ENCODE data around the gene AUTS2. TPM values are rescaled to one million over a fixed set of nuclear protein-coding genes. Genes with fewer than 3 reads are reported as not detected.

The AUTS2 gene
- total and polyA plus RNA-seq, 7 experiments from 2014 or later, result 0.40 to 31.7 (median 4.2) TPM

GRCh38 chr7:69722843-69723242 lies 124.6 kb downstream of the AUTS2 start:
- no peaks in the 10 kb centered on the region for H3K27me3 ChIP-seq (ENCODE audit: control insufficient read depth in 2 of 2, insufficient read depth in 2 of 2, low read length in 2 of 2)
- POLR2A ChIA-PET, result no interaction called here
- intact Hi-C loops (cut with micrococcal nuclease), result no loop called here
- DNase-seq (no peak), ATAC-seq (no peak)
- CTCF ChIA-PET, result no interaction called here
- no peaks in the 10 kb centered on the region for H3K36me3 ChIP-seq (ENCODE audit: control insufficient read depth in 2 of 3, insufficient read depth in 3 of 3, low read length in 3 of 3)
- no peak overlapping the region for H3K4me3 Mint-ChIP-seq
- H3K27me3 Mint-ChIP-seq, result peaks cover 0 to 5% (median 0%) of the 10 kb centered on the region in 5 donors
- H3K4me1 Mint-ChIP-seq, result no peaks in the 10 kb centered on the region
- H3K36me3 Mint-ChIP-seq, result peaks cover 0 to 7% (median 0%) of the 10 kb centered on the region in 5 donors
- no peak overlapping the region for H3K27ac ChIP-seq (ENCODE audit: low read depth, low read length)
- no peaks in the 10 kb centered on the region for H3K9me3 ChIP-seq (ENCODE audit: control insufficient read depth in 2 of 3, low read length in 3 of 3)
- H3K9me3 Mint-ChIP-seq, result peaks cover 0 to 8% (median 1%) of the 10 kb centered on the region in 11 donors
- H3K27ac Mint-ChIP-seq, result no peak overlapping the region
- H3K4me1 ChIP-seq (ENCODE audit: control insufficient read depth in 2 of 2, insufficient read depth in 2 of 2, low read length in 2 of 2), result no peaks in the 10 kb centered on the region
- H3K4me3 ChIP-seq (ENCODE audit: low read length), result no peak overlapping the region

- H3K27ac ChIP-seq (ENCODE audit: low read depth, low read length), result no peak overlapping the region
- no peak overlapping the region for H3K4me3 ChIP-seq (ENCODE audit: low read length)
- ChIA-PET POLR2A (no interaction called here), CTCF (no interaction called here)
- no peak overlapping the region for H3K4me3 Mint-ChIP-seq
- intact Hi-C loops (cut with micrococcal nuclease), result no loop called here
- peaks cover 0 to 3% (median 0%) of the 10 kb centered on the region in 5 donors for H3K36me3 Mint-ChIP-seq
- peaks cover 0 to 5% (median 0%) of the 10 kb centered on the region in 5 donors for H3K27me3 Mint-ChIP-seq
- H3K9me3 ChIP-seq (ENCODE audit: control insufficient read depth in 2 of 3, low read length in 3 of 3), result no peaks in the 10 kb centered on the region
- ATAC-seq (no peak), DNase-seq (no peak)
- peaks cover 0 to 6% (median under 1%) of the 10 kb centered on the region in 11 donors for H3K9me3 Mint-ChIP-seq
- H3K4me1 ChIP-seq (ENCODE audit: control insufficient read depth in 2 of 2, insufficient read depth in 2 of 2, low read length in 2 of 2), result no peaks in the 10 kb centered on the region
- H3K27me3 ChIP-seq (ENCODE audit: control insufficient read depth in 2 of 2, insufficient read depth in 2 of 2, low read length in 2 of 2), result no peaks in the 10 kb centered on the region
- no peaks in the 10 kb centered on the region for H3K36me3 ChIP-seq (ENCODE audit: control insufficient read depth in 2 of 3, insufficient read depth in 3 of 3, low read length in 3 of 3)
- H3K27ac Mint-ChIP-seq, result no peak overlapping the region
- H3K4me1 Mint-ChIP-seq, result no peaks in the 10 kb centered on the region
Measured at GRCh38 chr7:69723663-69724062, 125.4 kb downstream of the AUTS2 start.

- ChIA-PET CTCF (no interaction called here), POLR2A (no interaction called here)
- Histone ChIP-seq H3K36me3 (ENCODE audit: control insufficient read depth in 2 of 3, insufficient read depth in 3 of 3, low read length in 3 of 3) (no peaks in the 10 kb centered on the region), H3K4me3 (ENCODE audit: low read length) (no peak overlapping the region), H3K27me3 (ENCODE audit: control insufficient read depth in 2 of 2, insufficient read depth in 2 of 2, low read length in 2 of 2) (no peaks in the 10 kb centered on the region), H3K4me1 (ENCODE audit: control insufficient read depth in 2 of 2, insufficient read depth in 2 of 2, low read length in 2 of 2) (no peaks in the 10 kb centered on the region), H3K9me3 (ENCODE audit: control insufficient read depth in 2 of 3, low read length in 3 of 3) (no peaks in the 10 kb centered on the region), H3K27ac (ENCODE audit: low read depth, low read length) (no peak overlapping the region)
- intact Hi-C loops (cut with micrococcal nuclease), result no loop called here
- no peak overlapping the region for H3K27ac Mint-ChIP-seq
- H3K4me3 Mint-ChIP-seq, result no peak overlapping the region
- H3K4me1 Mint-ChIP-seq, result no peaks in the 10 kb centered on the region
- H3K9me3 Mint-ChIP-seq, result peaks cover 0 to 6% (median 1%) of the 10 kb centered on the region in 11 donors
- DNase-seq, result no peak
- H3K27me3 Mint-ChIP-seq, result peaks cover 0 to 5% (median 0%) of the 10 kb centered on the region in 5 donors
- no peak for ATAC-seq
- H3K36me3 Mint-ChIP-seq, result peaks cover 0 to 3% (median 0%) of the 10 kb centered on the region in 5 donors
Measured at GRCh38 chr7:69728304-69728703, 130.0 kb downstream of the AUTS2 start.

- Mint-ChIP-seq H3K27me3 (no peaks in the 10 kb centered on the region), H3K9me3 (peaks cover 0 to 5% (median 0%) of the 10 kb centered on the region in 11 donors), H3K4me1 (no peaks in the 10 kb centered on the region), H3K36me3 (no peaks in the 10 kb centered on the region), H3K27ac (no peak overlapping the region), H3K4me3 (no peak overlapping the region)
- no peaks in the 10 kb centered on the region for H3K36me3 ChIP-seq (ENCODE audit: control insufficient read depth in 2 of 3, insufficient read depth in 3 of 3, low read length in 3 of 3)
- no peaks in the 10 kb centered on the region for H3K27me3 ChIP-seq (ENCODE audit: control insufficient read depth in 2 of 2, insufficient read depth in 2 of 2, low read length in 2 of 2)
- no peak for DNase-seq
- H3K4me3 ChIP-seq (ENCODE audit: low read length), result no peak overlapping the region
- ChIA-PET POLR2A (no interaction called here), CTCF (no interaction called here)
- H3K9me3 ChIP-seq (ENCODE audit: control insufficient read depth in 2 of 3, low read length in 3 of 3), result no peaks in the 10 kb centered on the region
- intact Hi-C loops (cut with micrococcal nuclease), result no loop called here
- no peak for ATAC-seq
- H3K4me1 ChIP-seq (ENCODE audit: control insufficient read depth in 2 of 2, insufficient read depth in 2 of 2, low read length in 2 of 2), result no peaks in the 10 kb centered on the region
- H3K27ac ChIP-seq (ENCODE audit: low read depth, low read length), result no peak overlapping the region
Measured at GRCh38 chr7:69732203-69732602, 133.9 kb downstream of the AUTS2 start.

- Histone ChIP-seq H3K36me3 (ENCODE audit: control insufficient read depth in 2 of 3, insufficient read depth in 3 of 3, low read length in 3 of 3) (no peaks in the 10 kb centered on the region), H3K4me1 (ENCODE audit: control insufficient read depth in 2 of 2, insufficient read depth in 2 of 2, low read length in 2 of 2) (no peaks in the 10 kb centered on the region), H3K4me3 (ENCODE audit: low read length) (no peak overlapping the region), H3K27ac (ENCODE audit: low read depth, low read length) (no peak overlapping the region), H3K9me3 (ENCODE audit: control insufficient read depth in 2 of 3, low read length in 3 of 3) (no peaks in the 10 kb centered on the region), H3K27me3 (ENCODE audit: control insufficient read depth in 2 of 2, insufficient read depth in 2 of 2, low read length in 2 of 2) (no peaks in the 10 kb centered on the region)
- no peaks in the 10 kb centered on the region for H3K36me3 Mint-ChIP-seq
- ChIA-PET POLR2A (no interaction called here), CTCF (no interaction called here)
- no peak overlapping the region for H3K27ac Mint-ChIP-seq
- DNase-seq, result no peak
- H3K9me3 Mint-ChIP-seq, result peaks cover 0 to 5% (median 0%) of the 10 kb centered on the region in 11 donors
- H3K4me1 Mint-ChIP-seq, result no peaks in the 10 kb centered on the region
- ATAC-seq, result no peak
- no peaks in the 10 kb centered on the region for H3K27me3 Mint-ChIP-seq
- intact Hi-C loops (cut with micrococcal nuclease), result no loop called here
- no peak overlapping the region for H3K4me3 Mint-ChIP-seq
Measured at GRCh38 chr7:69735582-69735981, 137.3 kb downstream of the AUTS2 start.

- H3K27ac Mint-ChIP-seq, result no peak overlapping the region
- Histone ChIP-seq H3K36me3 (ENCODE audit: control insufficient read depth in 2 of 3, insufficient read depth in 3 of 3, low read length in 3 of 3) (no peaks in the 10 kb centered on the region), H3K27me3 (ENCODE audit: control insufficient read depth in 2 of 2, insufficient read depth in 2 of 2, low read length in 2 of 2) (no peaks in the 10 kb centered on the region), H3K9me3 (ENCODE audit: control insufficient read depth in 2 of 3, low read length in 3 of 3) (no peaks in the 10 kb centered on the region), H3K4me1 (ENCODE audit: control insufficient read depth in 2 of 2, insufficient read depth in 2 of 2, low read length in 2 of 2) (no peaks in the 10 kb centered on the region), H3K4me3 (ENCODE audit: low read length) (no peak overlapping the region), H3K27ac (ENCODE audit: low read depth, low read length) (no peak overlapping the region)
- no peaks in the 10 kb centered on the region for H3K4me1 Mint-ChIP-seq
- ChIA-PET POLR2A (no interaction called here), CTCF (no interaction called here)
- no peaks in the 10 kb centered on the region for H3K27me3 Mint-ChIP-seq
- no peaks in the 10 kb centered on the region for H3K36me3 Mint-ChIP-seq
- DNase-seq, result no peak
- peaks cover 0 to 5% (median 0%) of the 10 kb centered on the region in 11 donors for H3K9me3 Mint-ChIP-seq
- intact Hi-C loops (cut with micrococcal nuclease), result no loop called here
- ATAC-seq, result no peak
- no peak overlapping the region for H3K4me3 Mint-ChIP-seq
Measured at GRCh38 chr7:69736126-69736810, 138.0 kb downstream of the AUTS2 start.

GRCh38 chr7:69738396-69738951 lies 140.2 kb downstream of the AUTS2 start:
- no peaks in the 10 kb centered on the region for H3K27me3 Mint-ChIP-seq
- Histone ChIP-seq H3K4me3 (ENCODE audit: low read length) (no peak overlapping the region), H3K27ac (ENCODE audit: low read depth, low read length) (no peak overlapping the region), H3K4me1 (ENCODE audit: control insufficient read depth in 2 of 2, insufficient read depth in 2 of 2, low read length in 2 of 2) (no peaks in the 10 kb centered on the region), H3K27me3 (ENCODE audit: control insufficient read depth in 2 of 2, insufficient read depth in 2 of 2, low read length in 2 of 2) (no peaks in the 10 kb centered on the region), H3K9me3 (ENCODE audit: control insufficient read depth in 2 of 3, low read length in 3 of 3) (no peaks in the 10 kb centered on the region), H3K36me3 (ENCODE audit: control insufficient read depth in 2 of 3, insufficient read depth in 3 of 3, low read length in 3 of 3) (no peaks in the 10 kb centered on the region)
- H3K9me3 Mint-ChIP-seq, result peaks cover 0 to 1% (median 0%) of the 10 kb centered on the region in 11 donors
- ATAC-seq (no peak), DNase-seq (no peak)
- no peaks in the 10 kb centered on the region for H3K36me3 Mint-ChIP-seq
- no peaks in the 10 kb centered on the region for H3K4me1 Mint-ChIP-seq
- ChIA-PET CTCF (no interaction called here), POLR2A (no interaction called here)
- no peak overlapping the region for H3K4me3 Mint-ChIP-seq
- no peak overlapping the region for H3K27ac Mint-ChIP-seq
- intact Hi-C loops (cut with micrococcal nuclease), result no loop called here

All from naive thymus-derived CD4-positive, alpha-beta T cell (primary cell).